Astrocyte (in vitro differentiated cells and primary cell): ENCODE data around the gene FANK1. TPM values are rescaled to one million over a fixed set of nuclear protein-coding genes. Genes with fewer than 3 reads are reported as not detected.
"Not testable (repeated sequence)": the region's sequence is repeated elsewhere in the genome, so short reads cannot be mapped to it uniquely, and the experiment has no call there.

Source experiments
- DNase-seq: peaks from one replicate; pipeline ENCODE4 v3.0.0-alpha.2; 2010; ENCODE audit warnings: low read depth
- FAIRE-seq: peaks from 2 replicates; lab custom pipeline; 2011; peaks lifted over from hg19 to GRCh38; lab: Jason Lieb, UNC
- H2AFZ ChIP-seq: 2 replicates; pipeline ENCODE4 v1.6.0; 2012; ENCODE audit warnings: low read depth, low read length, inconsistent platforms
- H3K27ac ChIP-seq: 2 replicates; pipeline ENCODE4 v1.5.1; 2011; ENCODE audit warnings: low read depth, low read length, inconsistent platforms
- H3K27me3 ChIP-seq: 2 replicates; pipeline ENCODE4 v1.6.0; 2011; ENCODE audit warnings: low read length, inconsistent platforms; ENCODE audit not compliant: insufficient read depth
- H3K36me3 ChIP-seq: 2 replicates; pipeline ENCODE4 v1.5.1; 2011; ENCODE audit warnings: low read length, inconsistent platforms; ENCODE audit not compliant: insufficient read depth
- H3K4me1 ChIP-seq: 2 replicates; pipeline ENCODE4 v1.5.1; 2011; ENCODE audit warnings: low read length, inconsistent platforms; ENCODE audit not compliant: insufficient read depth
- H3K4me2 ChIP-seq: 2 replicates; pipeline ENCODE4 v1.6.0; 2012; ENCODE audit warnings: low read length, inconsistent platforms
- H3K4me3 ChIP-seq: 2 replicates; pipeline ENCODE4 v1.5.1; 2011; ENCODE audit warnings: low read depth, mild to moderate bottlenecking, low read length, inconsistent platforms; ENCODE audit not compliant: insufficient read depth
- H3K79me2 ChIP-seq: 2 replicates; pipeline ENCODE4 v1.6.0; 2012; ENCODE audit warnings: mild to moderate bottlenecking, low read length, inconsistent platforms; ENCODE audit not compliant: insufficient read depth
- H3K9ac ChIP-seq: 2 replicates; pipeline ENCODE4 v1.6.0; 2012; ENCODE audit warnings: mild to moderate bottlenecking, low read length, inconsistent platforms
- H3K9me3 ChIP-seq: 2 replicates; pipeline ENCODE4 v1.5.1; 2012; ENCODE audit warnings: low read depth, mild to moderate bottlenecking, low read length, inconsistent platforms; ENCODE audit not compliant: insufficient read depth
- H4K20me1 ChIP-seq: 2 replicates; pipeline ENCODE4 v1.6.0; 2012; ENCODE audit warnings: low read length, inconsistent platforms; ENCODE audit not compliant: insufficient read depth
- H3K27ac Mint-ChIP-seq: one replicate; pipeline ENCODE4 v1.8.0; 2021; ENCODE audit warnings: mild to moderate bottlenecking, mixed read lengths; ENCODE audit not compliant: unreplicated experiment
- H3K27me3 Mint-ChIP-seq: one replicate; pipeline ENCODE4 v1.8.0; 2021; ENCODE audit warnings: low read depth, mixed read lengths; ENCODE audit not compliant: unreplicated experiment
- H3K36me3 Mint-ChIP-seq: one replicate; pipeline ENCODE4 v1.8.0; 2021; ENCODE audit warnings: low read depth, mixed read lengths; ENCODE audit not compliant: unreplicated experiment
- H3K4me1 Mint-ChIP-seq: one replicate; pipeline ENCODE4 v1.8.0; 2021; ENCODE audit warnings: low read depth, mixed read lengths; ENCODE audit not compliant: unreplicated experiment
- H3K4me3 Mint-ChIP-seq: one replicate; pipeline ENCODE4 v1.8.0; 2021; ENCODE audit warnings: mild to moderate bottlenecking, moderate library complexity, mixed read lengths; ENCODE audit not compliant: unreplicated experiment
- H3K9me3 Mint-ChIP-seq: one replicate; pipeline ENCODE4 v1.8.0; 2021; ENCODE audit warnings: mild to moderate bottlenecking, mixed read lengths; ENCODE audit not compliant: unreplicated experiment
- EZH2 ChIP-seq: IDR thresholded peaks from 2 replicates; pipeline ENCODE4 v1.6.1; 2012; ENCODE audit warnings: mild to moderate bottlenecking, low read length, inconsistent platforms; ENCODE audit not compliant: insufficient read depth
- total RNA-seq: library from RNA; stranded (reverse); gene quantifications from 2 replicates; pipeline ENCODE4 v1.2.1, GENCODE V29; 2021
- TF ChIP-seq, protein P1 (sequence below): IDR thresholded peaks from 2 replicates; pipeline ENCODE4 v1.5.1; 2011; ENCODE audit warnings: low read depth, mild to moderate bottlenecking, inconsistent platforms, low read length, moderate library complexity; ENCODE audit not compliant: insufficient read depth

FANK1 gene
- total RNA-seq, 1 donor from 2014 or later: 9.7 TPM

DNA sequence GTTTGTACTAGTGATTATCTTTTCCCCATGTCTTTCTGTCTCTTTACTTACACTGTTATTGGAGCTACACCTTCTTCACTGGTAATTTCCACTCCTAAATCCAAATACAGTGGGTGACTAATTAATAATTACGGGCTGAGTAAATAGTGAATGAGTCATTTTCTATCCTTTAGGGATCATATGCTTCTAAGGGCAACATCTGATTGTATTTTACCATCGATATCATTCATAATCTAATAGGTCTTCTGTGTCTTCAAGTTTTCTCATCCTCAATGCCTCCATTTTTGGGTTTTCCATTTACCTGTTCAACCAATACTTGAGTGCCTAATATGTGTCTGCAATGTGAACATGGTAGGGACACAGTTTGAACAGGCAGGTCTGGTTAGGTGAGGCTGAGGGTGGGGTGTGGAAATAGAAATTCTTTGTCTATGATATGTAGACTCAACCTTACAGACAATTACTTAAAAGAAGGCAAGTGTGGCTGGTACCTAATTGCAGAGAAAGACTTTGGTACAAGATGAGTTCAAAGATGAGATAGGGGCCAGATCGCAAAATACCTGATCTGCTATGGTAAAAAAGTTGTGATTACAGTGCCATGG, 9.4 kb upstream of the FANK1 start:
- TF ChIP-seq, protein P1, sequence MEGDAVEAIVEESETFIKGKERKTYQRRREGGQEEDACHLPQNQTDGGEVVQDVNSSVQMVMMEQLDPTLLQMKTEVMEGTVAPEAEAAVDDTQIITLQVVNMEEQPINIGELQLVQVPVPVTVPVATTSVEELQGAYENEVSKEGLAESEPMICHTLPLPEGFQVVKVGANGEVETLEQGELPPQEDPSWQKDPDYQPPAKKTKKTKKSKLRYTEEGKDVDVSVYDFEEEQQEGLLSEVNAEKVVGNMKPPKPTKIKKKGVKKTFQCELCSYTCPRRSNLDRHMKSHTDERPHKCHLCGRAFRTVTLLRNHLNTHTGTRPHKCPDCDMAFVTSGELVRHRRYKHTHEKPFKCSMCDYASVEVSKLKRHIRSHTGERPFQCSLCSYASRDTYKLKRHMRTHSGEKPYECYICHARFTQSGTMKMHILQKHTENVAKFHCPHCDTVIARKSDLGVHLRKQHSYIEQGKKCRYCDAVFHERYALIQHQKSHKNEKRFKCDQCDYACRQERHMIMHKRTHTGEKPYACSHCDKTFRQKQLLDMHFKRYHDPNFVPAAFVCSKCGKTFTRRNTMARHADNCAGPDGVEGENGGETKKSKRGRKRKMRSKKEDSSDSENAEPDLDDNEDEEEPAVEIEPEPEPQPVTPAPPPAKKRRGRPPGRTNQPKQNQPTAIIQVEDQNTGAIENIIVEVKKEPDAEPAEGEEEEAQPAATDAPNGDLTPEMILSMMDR: no peak
- no peak for TF ChIP-seq EZH2
- Histone ChIP-seq H2AFZ (no peak overlapping the region), H4K20me1 (peaks cover 7% of the 10 kb centered on the region), H3K79me2 (peaks cover 19% of the 10 kb centered on the region), H3K27ac (no peak overlapping the region), H3K9me3 (no peaks in the 10 kb centered on the region), H3K4me2 (no peak overlapping the region), H3K36me3 (no peaks in the 10 kb centered on the region), H3K4me1 (peaks cover 3% of the 10 kb centered on the region), H3K27me3 (no peaks in the 10 kb centered on the region), H3K9ac (no peak overlapping the region), H3K4me3 (no peak overlapping the region)
- no peaks in the 10 kb centered on the region for H3K9me3 Mint-ChIP-seq
- no peak overlapping the region for H3K27ac Mint-ChIP-seq
- no peaks in the 10 kb centered on the region for H3K27me3 Mint-ChIP-seq
- DNase-seq (no peak), FAIRE-seq (peak; percentile 50)
- H3K36me3 Mint-ChIP-seq: peaks cover 2% of the 10 kb centered on the region
- peaks cover 4% of the 10 kb centered on the region for H3K4me1 Mint-ChIP-seq
- no peak overlapping the region for H3K4me3 Mint-ChIP-seq

DNA sequence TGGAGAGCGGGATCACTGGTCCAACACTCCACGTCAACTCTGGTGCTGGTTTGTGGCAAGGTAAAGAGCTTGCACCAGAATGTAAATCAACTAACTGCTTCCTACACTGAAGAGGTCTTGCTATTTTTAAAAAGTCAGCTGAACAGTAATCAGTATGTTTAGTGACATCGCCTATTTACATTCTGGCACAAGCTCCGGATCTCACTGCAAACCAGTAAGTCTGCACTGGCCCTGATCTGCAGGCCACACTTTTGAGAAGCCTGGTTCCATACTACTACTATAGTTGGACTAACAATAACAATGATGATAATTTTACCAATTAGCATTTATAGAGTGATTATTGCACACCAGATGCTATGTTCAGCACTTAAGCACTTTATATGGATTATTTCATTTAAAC, 6.9 kb upstream of the FANK1 start:
- not testable (repeated sequence) for H2AFZ ChIP-seq, H3K9me3 ChIP-seq, H3K36me3 Mint-ChIP-seq, H3K36me3 ChIP-seq, DNase-seq, H3K4me2 ChIP-seq, H3K4me3 Mint-ChIP-seq, H3K4me3 ChIP-seq, H3K27me3 Mint-ChIP-seq, H3K9me3 Mint-ChIP-seq, H3K27me3 ChIP-seq, H3K4me1 Mint-ChIP-seq, H3K27ac ChIP-seq, FAIRE-seq, H3K27ac Mint-ChIP-seq, H4K20me1 ChIP-seq, H3K9ac ChIP-seq, H3K4me1 ChIP-seq
- H3K79me2 ChIP-seq: peaks cover 32% of the 10 kb centered on the region

DNA sequence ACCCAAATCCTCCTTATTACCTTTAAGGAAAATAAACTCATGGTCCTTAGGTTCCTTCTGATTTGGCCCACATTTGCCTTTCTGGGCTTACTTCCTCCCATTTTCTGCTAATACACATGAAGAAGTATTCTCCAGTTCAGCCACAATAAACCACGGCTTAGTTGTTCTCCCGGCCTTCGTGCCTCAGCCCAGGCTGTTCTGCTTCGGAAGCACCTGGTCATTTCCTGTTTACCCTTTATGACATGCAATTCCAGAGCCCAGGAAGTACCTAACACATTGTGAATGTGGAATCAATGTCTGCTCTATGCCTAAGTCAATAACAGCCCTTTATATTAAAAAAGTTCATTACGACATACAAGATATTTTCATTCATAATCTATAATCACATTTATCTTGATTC, 4.0 kb upstream of the FANK1 start:
- H4K20me1 ChIP-seq, H3K4me3 ChIP-seq, FAIRE-seq, H3K27ac ChIP-seq, H2AFZ ChIP-seq, H3K4me1 Mint-ChIP-seq, H3K4me1 ChIP-seq, DNase-seq, H3K4me3 Mint-ChIP-seq, H3K9ac ChIP-seq, H3K9me3 Mint-ChIP-seq, H3K27me3 Mint-ChIP-seq, H3K27me3 ChIP-seq, H3K9me3 ChIP-seq, H3K36me3 ChIP-seq, H3K36me3 Mint-ChIP-seq, H3K27ac Mint-ChIP-seq: not testable (repeated sequence)
- H3K79me2 ChIP-seq: peaks cover 34% of the 10 kb centered on the region
- peak overlapping the region; percentile 8 for H3K4me2 ChIP-seq

DNA sequence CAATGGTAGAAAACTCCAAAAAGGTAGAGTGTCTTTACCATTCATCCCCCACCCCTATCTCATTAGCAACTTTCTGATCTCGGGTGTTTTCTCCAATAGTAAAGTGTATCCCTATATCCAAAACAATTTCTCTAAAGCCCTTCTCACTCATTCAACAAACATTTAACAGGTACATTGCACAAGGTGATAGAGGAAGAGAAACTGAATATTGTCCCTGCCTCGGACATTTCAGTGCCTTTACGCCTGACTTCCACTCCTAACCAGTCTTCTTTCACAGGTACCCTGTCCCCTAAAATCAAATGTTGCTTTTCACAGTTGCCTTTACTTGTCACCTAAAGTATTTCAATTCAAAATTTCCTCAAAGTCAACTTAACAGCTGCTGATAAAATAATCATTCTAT, 2.2 kb upstream of the FANK1 start:
- H3K27me3 Mint-ChIP-seq, H3K4me3 ChIP-seq, H3K36me3 ChIP-seq, H3K27me3 ChIP-seq, H2AFZ ChIP-seq, H3K9me3 Mint-ChIP-seq, H3K27ac ChIP-seq, H3K4me1 ChIP-seq, FAIRE-seq, H3K9me3 ChIP-seq, DNase-seq, H3K36me3 Mint-ChIP-seq, H3K9ac ChIP-seq, H4K20me1 ChIP-seq: not testable (repeated sequence)
- peaks cover 13% of the 10 kb centered on the region for H3K4me1 Mint-ChIP-seq
- H3K4me3 Mint-ChIP-seq: peak overlapping the region; percentile 92
- peaks cover 30% of the 10 kb centered on the region for H3K79me2 ChIP-seq
- H3K4me2 ChIP-seq: peak overlapping the region; percentile 25
- peak overlapping the region; percentile 72 for H3K27ac Mint-ChIP-seq

DNA sequence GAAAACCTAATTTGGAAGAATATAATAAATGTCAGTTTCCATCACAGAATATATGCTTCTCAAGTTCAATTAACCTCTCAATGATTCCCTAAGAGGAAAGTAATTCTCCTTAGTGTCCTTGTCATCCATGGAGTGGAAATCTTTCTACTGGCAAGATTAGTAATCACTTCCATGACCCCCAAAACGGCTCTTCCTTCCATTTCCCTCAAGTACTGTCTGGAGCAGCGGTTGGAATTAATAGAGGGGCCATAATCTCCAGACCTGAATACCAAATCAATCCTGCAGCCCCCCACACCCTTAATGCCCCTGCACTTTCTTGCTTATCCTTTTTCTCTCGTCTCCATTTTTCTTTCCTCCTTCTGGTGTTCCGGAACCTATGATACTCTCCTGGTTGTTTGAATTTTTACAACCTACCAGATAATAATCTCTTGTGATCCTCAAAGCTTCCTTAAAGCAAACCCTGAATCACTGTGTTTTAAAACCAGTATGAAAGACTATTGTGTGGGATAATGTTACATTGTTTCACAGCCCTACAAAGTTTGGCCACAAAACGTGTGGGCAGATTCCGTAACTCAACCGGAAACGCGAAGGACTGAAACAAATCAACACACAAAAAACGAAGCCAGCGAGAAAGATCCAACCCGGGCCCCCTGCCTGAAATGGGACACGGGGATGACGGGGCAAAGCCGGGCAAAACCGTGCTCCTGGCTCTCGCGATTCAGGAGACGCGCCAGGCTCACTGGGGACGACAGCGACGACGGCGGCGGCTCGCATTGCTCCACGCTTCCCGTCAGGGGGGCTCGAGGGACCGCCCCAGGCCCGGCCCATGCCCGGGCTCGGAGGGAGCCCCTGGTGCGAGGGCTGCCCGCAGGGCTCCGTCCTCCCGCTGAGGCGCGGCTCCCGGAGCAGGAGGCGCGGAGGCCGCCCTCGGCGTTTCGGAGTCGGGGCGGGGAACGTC, 955 bp upstream of the FANK1 start:
- Histone ChIP-seq H3K4me3 (peak overlapping the region; percentile 76), H3K9ac (peak overlapping the region; percentile 91), H3K79me2 (peaks cover 30% of the 10 kb centered on the region), H2AFZ (peak overlapping the region; percentile 82), H3K27ac (peak overlapping the region; percentile 83), H3K4me2 (peak overlapping the region; percentile 83)
- H3K4me1 ChIP-seq, H3K36me3 Mint-ChIP-seq, H3K36me3 ChIP-seq, FAIRE-seq, H3K27me3 ChIP-seq, H3K27me3 Mint-ChIP-seq, H4K20me1 ChIP-seq, H3K9me3 Mint-ChIP-seq, H3K9me3 ChIP-seq: not testable (repeated sequence)
- Mint-ChIP-seq H3K4me3 (peak overlapping the region; percentile 92), H3K27ac (peak overlapping the region; percentile 98), H3K4me1 (peaks cover 13% of the 10 kb centered on the region)
- peak; percentile 67 for DNase-seq
